SK-N-SH treated with all-trans-retinoic acid at 6 μM for 48 hours (cell line): ENCODE data around the gene CRYAB.

Experiments
- ARNTL ChIP-seq: fragments of 450-650 bp; formaldehyde crosslinking; IDR thresholded peaks from 2 replicates; pipeline ENCODE4 v1.5.0; 2020; ENCODE audit warnings: low read depth, mild to moderate bottlenecking, moderate library complexity, borderline replicate concordance
- CREB5 ChIP-seq: fragments of 250-450 bp; sonication (Bioruptor Pico); IDR thresholded peaks from 2 replicates; pipeline ENCODE4 v1.5.1; 2020; ENCODE audit warnings: low read depth, mild to moderate bottlenecking, moderate library complexity
- CSDC2 ChIP-seq: fragments of 250-450 bp; sonication (Bioruptor Pico); IDR thresholded peaks from 2 replicates; pipeline ENCODE4 v1.5.0; 2020; ENCODE audit warnings: mild to moderate bottlenecking, moderate library complexity
- ESRRG ChIP-seq: fragments of 250-450 bp; sonication (Bioruptor Pico); IDR thresholded peaks from 2 replicates; pipeline ENCODE4 v1.6.1; 2021; ENCODE audit warnings: mild to moderate bottlenecking
- PPARA ChIP-seq: fragments of 250-450 bp; sonication (Bioruptor Pico); IDR thresholded peaks from 2 replicates; pipeline ENCODE4 v1.5.0; 2020; ENCODE audit warnings: mild to moderate bottlenecking, borderline replicate concordance
- RARB ChIP-seq: fragments of 250-450 bp; sonication (Bioruptor Pico); IDR thresholded peaks from 2 replicates; pipeline ENCODE4 v1.8.0; 2021; ENCODE audit warnings: mild to moderate bottlenecking, moderate library complexity
- TOX ChIP-seq: fragments of 250-450 bp; sonication (Bioruptor Pico); IDR thresholded peaks from 2 replicates; pipeline ENCODE4 v1.8.0; 2021; ENCODE audit warnings: mild to moderate bottlenecking, moderate library complexity, borderline replicate concordance
- ZC3H10 ChIP-seq: fragments of 250-450 bp; sonication (Bioruptor Pico); IDR thresholded peaks from 2 replicates; pipeline ENCODE4 v1.5.1; 2021; ENCODE audit warnings: mild to moderate bottlenecking, moderate library complexity
- ZFP3 ChIP-seq: fragments of 250-450 bp; sonication (Bioruptor Pico); IDR thresholded peaks from 2 replicates; pipeline ENCODE4 v1.5.0; 2020; ENCODE audit warnings: mild to moderate bottlenecking, moderate library complexity
- ZFP30 ChIP-seq: fragments of 450-650 bp; formaldehyde crosslinking; IDR thresholded peaks from 2 replicates; pipeline ENCODE4 v1.5.0; 2022; ENCODE audit warnings: mild to moderate bottlenecking, moderate library complexity
- ZNF8 ChIP-seq: fragments of 450-650 bp; formaldehyde crosslinking; IDR thresholded peaks from 2 replicates; pipeline ENCODE4 v1.5.0; 2020; ENCODE audit warnings: mild to moderate bottlenecking, moderate library complexity
- TF ChIP-seq, protein P1 (sequence below): fragments of 250-450 bp; sonication (Bioruptor Pico); IDR thresholded peaks from 2 replicates; pipeline ENCODE4 v1.8.0; 2021; ENCODE audit warnings: low read depth, mild to moderate bottlenecking, moderate library complexity, borderline replicate concordance
- TF ChIP-seq, protein P2 (sequence below): fragments of 250-450 bp; sonication (Bioruptor Pico); IDR thresholded peaks from 2 replicates; pipeline ENCODE4 v1.8.0; 2020; ENCODE audit warnings: mild to moderate bottlenecking, moderate library complexity, borderline replicate concordance

DNA sequence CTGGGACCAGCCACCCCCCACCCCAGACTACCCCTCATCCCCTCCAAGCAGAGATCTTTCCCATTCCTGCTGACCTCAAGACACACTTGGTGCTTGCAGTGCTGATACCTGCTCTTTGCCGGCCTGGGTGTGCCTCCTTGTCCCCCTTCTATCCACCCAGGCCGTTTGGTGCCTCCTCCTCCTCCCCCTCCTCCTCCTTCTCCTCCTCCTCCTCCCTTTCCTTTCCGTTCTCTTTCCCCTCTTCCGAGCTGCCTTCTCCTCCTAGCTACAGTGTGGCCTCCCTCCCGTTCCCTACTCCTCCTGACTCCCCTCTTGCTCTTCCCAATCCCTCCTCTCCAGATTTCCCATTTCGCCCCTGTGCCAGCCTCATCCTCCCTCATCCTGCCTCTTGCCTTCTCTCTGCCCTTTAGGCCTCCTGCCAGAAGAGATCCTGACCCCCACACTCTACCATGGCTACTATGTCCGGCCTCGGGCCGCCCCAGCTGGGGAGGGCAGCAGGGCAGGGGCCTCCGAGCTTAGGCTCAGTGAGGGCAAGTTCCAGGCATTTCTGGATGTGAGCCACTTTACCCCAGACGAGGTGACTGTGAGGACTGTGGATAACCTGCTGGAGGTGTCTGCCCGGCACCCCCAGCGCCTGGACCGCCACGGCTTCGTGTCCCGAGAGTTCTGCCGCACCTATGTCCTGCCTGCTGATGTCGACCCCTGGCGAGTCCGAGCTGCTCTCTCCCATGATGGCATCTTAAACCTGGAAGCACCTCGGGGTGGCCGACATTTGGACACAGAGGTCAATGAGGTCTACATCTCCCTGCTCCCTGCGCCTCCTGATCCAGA lies 1.7 kb upstream of the CRYAB start:
- TF ChIP-seq, protein P1, sequence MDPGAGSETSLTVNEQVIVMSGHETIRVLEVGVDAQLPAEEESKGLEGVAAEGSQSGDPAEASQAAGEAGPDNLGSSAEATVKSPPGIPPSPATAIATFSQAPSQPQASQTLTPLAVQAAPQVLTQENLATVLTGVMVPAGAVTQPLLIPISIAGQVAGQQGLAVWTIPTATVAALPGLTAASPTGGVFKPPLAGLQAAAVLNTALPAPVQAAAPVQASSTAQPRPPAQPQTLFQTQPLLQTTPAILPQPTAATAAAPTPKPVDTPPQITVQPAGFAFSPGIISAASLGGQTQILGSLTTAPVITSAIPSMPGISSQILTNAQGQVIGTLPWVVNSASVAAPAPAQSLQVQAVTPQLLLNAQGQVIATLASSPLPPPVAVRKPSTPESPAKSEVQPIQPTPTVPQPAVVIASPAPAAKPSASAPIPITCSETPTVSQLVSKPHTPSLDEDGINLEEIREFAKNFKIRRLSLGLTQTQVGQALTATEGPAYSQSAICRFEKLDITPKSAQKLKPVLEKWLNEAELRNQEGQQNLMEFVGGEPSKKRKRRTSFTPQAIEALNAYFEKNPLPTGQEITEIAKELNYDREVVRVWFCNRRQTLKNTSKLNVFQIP (CRISPR knock-in tag): no peak
- TF ChIP-seq, protein P2, sequence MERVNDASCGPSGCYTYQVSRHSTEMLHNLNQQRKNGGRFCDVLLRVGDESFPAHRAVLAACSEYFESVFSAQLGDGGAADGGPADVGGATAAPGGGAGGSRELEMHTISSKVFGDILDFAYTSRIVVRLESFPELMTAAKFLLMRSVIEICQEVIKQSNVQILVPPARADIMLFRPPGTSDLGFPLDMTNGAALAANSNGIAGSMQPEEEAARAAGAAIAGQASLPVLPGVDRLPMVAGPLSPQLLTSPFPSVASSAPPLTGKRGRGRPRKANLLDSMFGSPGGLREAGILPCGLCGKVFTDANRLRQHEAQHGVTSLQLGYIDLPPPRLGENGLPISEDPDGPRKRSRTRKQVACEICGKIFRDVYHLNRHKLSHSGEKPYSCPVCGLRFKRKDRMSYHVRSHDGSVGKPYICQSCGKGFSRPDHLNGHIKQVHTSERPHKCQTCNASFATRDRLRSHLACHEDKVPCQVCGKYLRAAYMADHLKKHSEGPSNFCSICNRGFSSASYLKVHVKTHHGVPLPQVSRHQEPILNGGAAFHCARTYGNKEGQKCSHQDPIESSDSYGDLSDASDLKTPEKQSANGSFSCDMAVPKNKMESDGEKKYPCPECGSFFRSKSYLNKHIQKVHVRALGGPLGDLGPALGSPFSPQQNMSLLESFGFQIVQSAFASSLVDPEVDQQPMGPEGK (CRISPR knock-in tag): no peak
- TF ChIP-seq ZFP30 (CRISPR knock-in tag): no peak
- TF ChIP-seq ZC3H10 (CRISPR knock-in tag): no peak
- no peak for TF ChIP-seq CSDC2 (CRISPR knock-in tag)
- TF ChIP-seq RARB (CRISPR knock-in tag): no peak
- no peak for TF ChIP-seq ESRRG (CRISPR knock-in tag)
- no peak for TF ChIP-seq ZNF8 (CRISPR knock-in tag)
- TF ChIP-seq ARNTL (CRISPR knock-in tag): no peak
- TF ChIP-seq ZFP3 (CRISPR knock-in tag): no peak
- TF ChIP-seq PPARA (CRISPR knock-in tag): no peak
- no peak for TF ChIP-seq TOX
- TF ChIP-seq CREB5: no peak
